Astrocyte (in vitro differentiated cells and primary cell): Measurements from ENCODE around the gene CD3G.

Experiments
- EZH2 ChIP-seq: IDR thresholded peaks from 2 replicates; pipeline ENCODE4 v1.6.1; 2012; ENCODE audit warnings: mild to moderate bottlenecking, low read length, inconsistent platforms; ENCODE audit not compliant: insufficient read depth
- TF ChIP-seq, protein P1 (sequence below): IDR thresholded peaks from 2 replicates; pipeline ENCODE4 v1.5.1; 2011; ENCODE audit warnings: low read depth, mild to moderate bottlenecking, inconsistent platforms, low read length, moderate library complexity; ENCODE audit not compliant: insufficient read depth

DNA sequence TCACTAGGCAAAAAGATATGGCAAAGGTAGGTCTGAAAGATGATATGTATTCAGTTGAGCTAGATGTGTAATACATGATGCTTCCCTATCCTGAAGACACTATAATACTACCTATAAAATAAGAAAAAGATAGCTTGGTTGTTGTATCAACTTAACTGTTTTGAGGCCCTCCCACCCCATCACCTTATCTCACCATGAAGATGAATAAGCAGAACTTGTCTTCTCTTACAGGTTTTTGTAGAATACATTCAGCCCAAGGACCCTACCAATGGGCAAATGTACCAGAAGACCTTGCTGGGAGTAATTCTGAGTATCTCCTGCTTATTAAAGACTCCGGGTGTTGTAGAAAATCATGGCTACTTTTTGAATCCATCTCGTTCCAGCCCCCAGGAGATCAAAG is 29.1 kb downstream of the CD3G start:
- TF ChIP-seq, protein P1, sequence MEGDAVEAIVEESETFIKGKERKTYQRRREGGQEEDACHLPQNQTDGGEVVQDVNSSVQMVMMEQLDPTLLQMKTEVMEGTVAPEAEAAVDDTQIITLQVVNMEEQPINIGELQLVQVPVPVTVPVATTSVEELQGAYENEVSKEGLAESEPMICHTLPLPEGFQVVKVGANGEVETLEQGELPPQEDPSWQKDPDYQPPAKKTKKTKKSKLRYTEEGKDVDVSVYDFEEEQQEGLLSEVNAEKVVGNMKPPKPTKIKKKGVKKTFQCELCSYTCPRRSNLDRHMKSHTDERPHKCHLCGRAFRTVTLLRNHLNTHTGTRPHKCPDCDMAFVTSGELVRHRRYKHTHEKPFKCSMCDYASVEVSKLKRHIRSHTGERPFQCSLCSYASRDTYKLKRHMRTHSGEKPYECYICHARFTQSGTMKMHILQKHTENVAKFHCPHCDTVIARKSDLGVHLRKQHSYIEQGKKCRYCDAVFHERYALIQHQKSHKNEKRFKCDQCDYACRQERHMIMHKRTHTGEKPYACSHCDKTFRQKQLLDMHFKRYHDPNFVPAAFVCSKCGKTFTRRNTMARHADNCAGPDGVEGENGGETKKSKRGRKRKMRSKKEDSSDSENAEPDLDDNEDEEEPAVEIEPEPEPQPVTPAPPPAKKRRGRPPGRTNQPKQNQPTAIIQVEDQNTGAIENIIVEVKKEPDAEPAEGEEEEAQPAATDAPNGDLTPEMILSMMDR, result no peak
- TF ChIP-seq EZH2, result no peak
